ENCODE data around the gene CCDC33. TPM values are rescaled to one million over a fixed set of nuclear protein-coding genes. Genes with fewer than 3 reads are reported as not detected.

CCDC33 gene
- total RNA-seq, 4 donors from 2014 or later, result not detected

DNA sequence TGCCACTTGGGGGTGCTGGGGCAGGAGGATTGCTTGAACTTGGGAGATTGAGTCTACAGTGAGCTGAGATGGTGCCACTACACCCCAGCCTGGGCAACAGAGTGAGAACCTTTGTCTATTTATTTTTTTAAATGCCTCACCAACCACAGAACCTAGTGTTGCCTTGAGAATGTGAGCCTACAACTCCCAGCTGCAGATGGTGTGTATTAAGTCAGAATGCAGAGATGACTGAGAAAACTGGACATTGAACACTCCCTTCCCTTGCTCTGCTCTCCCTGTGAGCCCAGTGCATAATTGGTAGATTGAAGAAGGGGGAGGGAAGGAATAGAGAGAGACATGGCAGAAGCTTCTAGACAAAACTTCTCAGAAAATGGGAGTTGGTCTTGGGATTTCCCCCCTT is 53.5 kb downstream of the CCDC33 start:
- intact Hi-C loops (cut with DNase I), result no loop called here

DNA sequence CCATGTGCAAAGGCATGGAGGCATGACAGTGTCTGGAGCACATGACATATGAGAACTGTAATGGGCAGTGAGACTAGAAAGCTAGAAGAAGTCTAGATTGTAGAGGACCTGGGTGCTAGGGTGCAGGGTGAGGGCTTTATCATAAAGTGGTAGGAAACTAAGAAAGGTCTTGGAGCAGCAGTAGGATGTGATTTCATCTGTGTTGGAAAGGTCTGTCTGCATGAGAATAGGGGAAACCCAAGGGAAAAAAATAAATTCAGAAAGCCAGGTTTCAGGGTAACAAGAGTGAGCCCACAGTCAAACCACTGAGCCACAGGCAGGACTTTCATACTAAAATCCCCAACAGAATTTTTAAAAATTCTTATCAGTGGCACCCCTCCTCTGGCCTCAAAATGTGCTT is 54.5 kb downstream of the CCDC33 start:
- no peak for DNase-seq (ENCODE audit: extremely low spot score)
- no peaks in the 10 kb centered on the region for H3K36me3 ChIP-seq
- no peak for TF ChIP-seq EP300 (IDR thresholded peaks at IDR 0.05)
- TF ChIP-seq, protein P1, sequence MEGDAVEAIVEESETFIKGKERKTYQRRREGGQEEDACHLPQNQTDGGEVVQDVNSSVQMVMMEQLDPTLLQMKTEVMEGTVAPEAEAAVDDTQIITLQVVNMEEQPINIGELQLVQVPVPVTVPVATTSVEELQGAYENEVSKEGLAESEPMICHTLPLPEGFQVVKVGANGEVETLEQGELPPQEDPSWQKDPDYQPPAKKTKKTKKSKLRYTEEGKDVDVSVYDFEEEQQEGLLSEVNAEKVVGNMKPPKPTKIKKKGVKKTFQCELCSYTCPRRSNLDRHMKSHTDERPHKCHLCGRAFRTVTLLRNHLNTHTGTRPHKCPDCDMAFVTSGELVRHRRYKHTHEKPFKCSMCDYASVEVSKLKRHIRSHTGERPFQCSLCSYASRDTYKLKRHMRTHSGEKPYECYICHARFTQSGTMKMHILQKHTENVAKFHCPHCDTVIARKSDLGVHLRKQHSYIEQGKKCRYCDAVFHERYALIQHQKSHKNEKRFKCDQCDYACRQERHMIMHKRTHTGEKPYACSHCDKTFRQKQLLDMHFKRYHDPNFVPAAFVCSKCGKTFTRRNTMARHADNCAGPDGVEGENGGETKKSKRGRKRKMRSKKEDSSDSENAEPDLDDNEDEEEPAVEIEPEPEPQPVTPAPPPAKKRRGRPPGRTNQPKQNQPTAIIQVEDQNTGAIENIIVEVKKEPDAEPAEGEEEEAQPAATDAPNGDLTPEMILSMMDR (IDR thresholded peaks at IDR 0.05), result no peak
- no peak for TF ChIP-seq POLR2A (IDR thresholded peaks at IDR 0.05; ENCODE audit: low read depth)
- TF ChIP-seq POLR2AphosphoS5 (IDR thresholded peaks at IDR 0.05), result no peak
- H3K4me1 ChIP-seq, result peaks cover 0 to 5% (median 0%) of the 10 kb centered on the region in 4 donors
- no peaks in the 10 kb centered on the region for H3K9me3 ChIP-seq
- no peak overlapping the region for H3K27ac ChIP-seq (replicated peaks in 1 of 4)
- peaks cover 0 to 33% (median 0%) of the 10 kb centered on the region in 4 donors for H3K27me3 ChIP-seq
- intact Hi-C loops (cut with DNase I), result no loop called here
- H3K4me3 ChIP-seq, result no peak overlapping the region

More for the DNA sequence above, 53.5 kb downstream of the CCDC33 start:
- Histone ChIP-seq H3K9me3 (no peaks in the 10 kb centered on the region), H3K27me3 (peaks cover 0 to 30% (median 0%) of the 10 kb centered on the region in 4 donors), H3K27ac (replicated peaks in 1 of 4) (no peak overlapping the region), H3K4me1 (peaks cover 0 to 5% (median 0%) of the 10 kb centered on the region in 4 donors), H3K4me3 (no peak overlapping the region), H3K36me3 (no peaks in the 10 kb centered on the region)
- TF ChIP-seq, protein P1 (IDR thresholded peaks at IDR 0.05), result no peak
- TF ChIP-seq POLR2AphosphoS5 (IDR thresholded peaks at IDR 0.05), result no peak
- TF ChIP-seq EP300 (IDR thresholded peaks at IDR 0.05), result no peak
- TF ChIP-seq POLR2A (IDR thresholded peaks at IDR 0.05; ENCODE audit: low read depth), result no peak
- DNase-seq (ENCODE audit: extremely low spot score), result no peak

DNA sequence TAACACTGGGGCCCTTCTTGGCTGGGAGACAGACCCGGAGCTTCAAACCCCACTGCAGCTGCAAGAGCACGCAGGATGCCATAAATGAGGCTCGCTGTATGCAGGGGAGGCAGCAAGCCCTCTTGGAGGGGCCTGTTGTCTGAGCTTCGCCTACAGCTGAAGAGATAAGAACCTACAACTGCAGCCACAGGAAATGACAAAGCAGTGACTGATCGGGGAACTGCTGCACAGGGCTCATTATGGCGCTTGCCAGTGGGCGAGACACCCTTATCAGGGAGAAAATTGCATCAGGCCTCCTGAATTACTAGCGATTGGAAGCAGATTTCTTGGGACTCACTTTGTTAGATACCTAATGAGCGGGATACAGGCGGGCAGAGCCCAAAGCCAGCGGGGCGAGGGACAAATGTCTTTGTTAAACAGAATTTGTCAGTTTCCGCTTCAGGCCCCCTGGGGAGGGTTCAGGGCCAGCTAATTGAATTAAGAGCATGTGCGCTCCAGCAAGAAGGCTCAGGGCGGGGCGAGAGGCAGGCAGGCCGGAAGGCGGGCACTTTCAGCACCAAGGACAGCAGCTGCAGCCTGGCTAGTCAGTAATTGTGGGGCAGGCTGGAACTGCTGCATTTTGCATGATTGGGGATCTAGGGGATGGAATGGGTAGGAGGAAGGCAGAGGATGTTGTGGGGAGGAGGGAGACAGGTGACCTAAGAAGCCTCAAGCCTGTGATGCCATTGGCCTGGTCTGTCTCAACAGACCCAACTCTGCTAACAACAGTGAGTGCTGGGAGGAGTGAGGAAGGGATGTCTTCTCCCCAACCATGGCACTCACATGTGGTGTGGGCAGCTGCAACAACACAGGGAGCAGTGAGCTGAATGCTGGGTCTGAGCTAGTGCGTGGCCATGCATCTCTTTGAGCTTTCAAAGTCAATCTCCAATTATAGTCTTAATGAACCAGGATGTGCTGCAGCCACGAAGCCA is 55.3 kb downstream of the CCDC33 start:
- TF ChIP-seq POLR2AphosphoS5 (IDR thresholded peaks at IDR 0.05), result peak in 1 of 2 donors; percentile 26
- TF ChIP-seq, protein P1 (IDR thresholded peaks at IDR 0.05), result no peak
- peaks cover 0 to 5% (median 0%) of the 10 kb centered on the region in 4 donors for H3K4me1 ChIP-seq
- intact Hi-C loops (cut with DNase I), result no loop called here
- no peaks in the 10 kb centered on the region for H3K9me3 ChIP-seq
- H3K36me3 ChIP-seq, result no peaks in the 10 kb centered on the region
- H3K4me3 ChIP-seq, result no peak overlapping the region
- no peak overlapping the region for H3K27ac ChIP-seq (replicated peaks in 1 of 4)
- no peak for DNase-seq (ENCODE audit: extremely low spot score)
- 21% methylated on average over 14 of the region's 20 CpGs for WGBS
- peaks cover 0 to 31% (median 0%) of the 10 kb centered on the region in 4 donors for H3K27me3 ChIP-seq

DNA sequence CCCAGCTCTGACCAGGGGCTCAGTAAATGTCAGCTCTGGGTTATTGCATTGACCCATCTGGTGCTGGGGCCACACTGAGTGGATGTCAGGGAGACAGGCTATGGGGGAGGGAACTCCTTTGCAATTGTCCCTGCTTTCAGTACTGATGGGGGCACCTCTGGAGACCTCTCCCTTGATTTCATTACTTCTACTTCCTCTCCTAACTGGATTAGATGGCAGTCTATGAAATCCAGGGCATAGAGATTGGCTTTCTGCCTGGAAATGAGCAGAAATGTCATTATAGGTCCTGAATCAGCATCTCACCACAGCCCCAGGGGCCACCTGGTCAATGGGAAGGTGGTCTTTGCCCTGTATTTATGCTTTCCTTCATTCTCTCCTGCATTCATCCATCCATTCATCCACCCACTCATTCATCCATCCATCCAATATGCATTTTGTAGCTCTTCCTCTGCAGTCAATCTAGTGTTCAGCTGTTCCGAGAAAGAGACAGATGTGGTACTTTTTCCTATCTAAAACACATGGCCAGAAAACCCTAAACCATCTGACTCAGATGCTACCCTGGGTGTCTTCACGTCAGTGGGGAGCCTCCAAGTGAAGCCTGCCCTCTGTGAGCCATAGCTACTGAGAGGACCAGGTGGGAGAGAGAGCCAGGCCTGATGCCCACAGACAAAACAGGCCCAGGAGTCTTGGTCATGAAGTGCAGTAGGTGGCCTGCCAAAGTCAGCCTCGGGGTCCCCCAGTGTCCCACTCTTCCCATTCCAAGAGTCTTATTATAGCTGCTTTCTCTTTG is 57.1 kb downstream of the CCDC33 start:
- Histone ChIP-seq H3K4me1 (peaks cover 0 to 5% (median 0%) of the 10 kb centered on the region in 4 donors), H3K36me3 (no peaks in the 10 kb centered on the region), H3K27ac (replicated peaks in 1 of 4) (no peak overlapping the region), H3K27me3 (peaks cover 0 to 33% (median 0%) of the 10 kb centered on the region in 4 donors), H3K4me3 (no peak overlapping the region), H3K9me3 (no peaks in the 10 kb centered on the region)
- no peak for TF ChIP-seq POLR2A (IDR thresholded peaks at IDR 0.05; ENCODE audit: low read depth)
- TF ChIP-seq, protein P1 (IDR thresholded peaks at IDR 0.05), result no peak
- TF ChIP-seq EP300 (IDR thresholded peaks at IDR 0.05), result no peak
- TF ChIP-seq POLR2AphosphoS5 (IDR thresholded peaks at IDR 0.05), result no peak
- intact Hi-C loops (cut with DNase I), result no loop called here
- 78% methylated on average over 3 of the region's 3 CpGs for WGBS
- DNase-seq (ENCODE audit: extremely low spot score), result no peak
